ENCODE measurements around the gene DDI2. TPM values are rescaled to one million over a fixed set of nuclear protein-coding genes. Genes with fewer than 3 reads are reported as not detected.

Gene DDI2
- total RNA-seq, 1 donor from 2014 or later, result 23.3 TPM

DNA sequence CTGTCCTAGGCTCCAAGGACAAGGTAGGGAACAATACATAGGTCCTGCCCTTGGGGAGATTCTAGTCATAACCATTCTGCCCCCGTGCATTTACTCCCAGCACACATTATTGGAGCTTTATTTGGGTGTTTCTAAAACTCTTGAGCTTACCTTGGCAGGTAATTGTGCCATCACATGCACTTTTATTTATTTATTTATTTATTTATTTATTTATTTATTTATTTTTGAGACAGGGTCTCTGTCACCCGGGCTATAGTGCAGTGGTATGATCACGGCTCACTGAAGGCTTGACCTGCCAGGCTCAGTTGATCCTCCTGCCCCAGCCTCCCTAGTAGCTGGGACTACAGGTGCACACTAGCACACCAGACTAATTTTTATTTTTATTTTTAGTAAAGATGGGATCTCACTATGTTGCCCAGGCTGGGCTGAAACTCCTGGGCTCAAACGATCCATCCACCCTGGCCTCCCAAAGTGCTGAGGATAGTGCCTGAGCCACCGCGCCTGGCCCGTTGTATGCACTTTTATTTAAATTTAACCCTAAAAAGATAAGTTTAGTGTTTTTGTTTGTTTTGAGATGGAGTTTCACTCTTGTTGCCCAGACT, 41.6 kb upstream of the DDI2 start:
- TF ChIP-seq EZH2 (IDR thresholded peaks at IDR 0.05) (no peak), CTCF (IDR thresholded peaks at IDR 0.05) (no peak), EZH2phosphoT487 (IDR thresholded peaks at IDR 0.05) (no peak)
- no peak for DNase-seq (ENCODE audit: low spot score)
- H3K36me3 Mint-ChIP-seq, result peaks cover 5% of the 10 kb centered on the region
- no peaks in the 10 kb centered on the region for H3K9me3 ChIP-seq (ENCODE audit: low read depth)
- peaks cover 26% of the 10 kb centered on the region for H3F3A ChIP-seq (ENCODE audit: low read depth)
- H4K20me1 ChIP-seq (ENCODE audit: low read depth), result no peaks in the 10 kb centered on the region
- H3K4me1 ChIP-seq, result peaks cover 26% of the 10 kb centered on the region
- peaks cover 6% of the 10 kb centered on the region for H3K36me3 ChIP-seq
- H3K79me2 ChIP-seq (ENCODE audit: low read depth), result no peaks in the 10 kb centered on the region
- H3K27me3 Mint-ChIP-seq (ENCODE audit: insufficient read depth, low read depth), result no peaks in the 10 kb centered on the region
- H3K4me1 Mint-ChIP-seq, result peaks cover 5% of the 10 kb centered on the region
- H3K4me3 ChIP-seq, result no peak overlapping the region
- no peaks in the 10 kb centered on the region for H3K9me3 Mint-ChIP-seq
- H3K4me2 ChIP-seq, result no peak overlapping the region
- H2AFZ ChIP-seq (replicated peaks), result no peak overlapping the region
- H3K27ac Mint-ChIP-seq, result no peak overlapping the region
- no peak overlapping the region for H3K27ac ChIP-seq
- no peaks in the 10 kb centered on the region for H3K27me3 ChIP-seq
- H3K4me3 Mint-ChIP-seq, result no peak overlapping the region
- no peak overlapping the region for H3K9ac ChIP-seq

GRCh38 chr1:15577691-15578090, 39.6 kb upstream of the DDI2 start:
- H3K4me2 ChIP-seq, result no peak overlapping the region
- Mint-ChIP-seq H3K4me1 (peaks cover 5% of the 10 kb centered on the region), H3K27me3 (ENCODE audit: insufficient read depth, low read depth) (peaks cover 2% of the 10 kb centered on the region), H3K36me3 (peaks cover 5% of the 10 kb centered on the region), H3K9me3 (no peaks in the 10 kb centered on the region), H3K4me3 (no peak overlapping the region), H3K27ac (no peak overlapping the region)
- no peaks in the 10 kb centered on the region for H3K79me2 ChIP-seq (ENCODE audit: low read depth)
- H3K4me1 ChIP-seq, result peaks cover 26% of the 10 kb centered on the region
- no peaks in the 10 kb centered on the region for H3K36me3 ChIP-seq
- peaks cover 26% of the 10 kb centered on the region for H3F3A ChIP-seq (ENCODE audit: low read depth)
- H3K27me3 ChIP-seq, result no peaks in the 10 kb centered on the region
- H3K9me3 ChIP-seq (ENCODE audit: low read depth), result no peaks in the 10 kb centered on the region
- no peaks in the 10 kb centered on the region for H4K20me1 ChIP-seq (ENCODE audit: low read depth)
- H3K9ac ChIP-seq, result no peak overlapping the region
- H3K4me3 ChIP-seq, result no peak overlapping the region
- no peak overlapping the region for H3K27ac ChIP-seq
- TF ChIP-seq EZH2 (IDR thresholded peaks at IDR 0.05) (no peak), EZH2phosphoT487 (IDR thresholded peaks at IDR 0.05) (no peak), CTCF (IDR thresholded peaks at IDR 0.05) (no peak)
- no peak for DNase-seq (ENCODE audit: low spot score)
- H2AFZ ChIP-seq (replicated peaks), result no peak overlapping the region

DNA sequence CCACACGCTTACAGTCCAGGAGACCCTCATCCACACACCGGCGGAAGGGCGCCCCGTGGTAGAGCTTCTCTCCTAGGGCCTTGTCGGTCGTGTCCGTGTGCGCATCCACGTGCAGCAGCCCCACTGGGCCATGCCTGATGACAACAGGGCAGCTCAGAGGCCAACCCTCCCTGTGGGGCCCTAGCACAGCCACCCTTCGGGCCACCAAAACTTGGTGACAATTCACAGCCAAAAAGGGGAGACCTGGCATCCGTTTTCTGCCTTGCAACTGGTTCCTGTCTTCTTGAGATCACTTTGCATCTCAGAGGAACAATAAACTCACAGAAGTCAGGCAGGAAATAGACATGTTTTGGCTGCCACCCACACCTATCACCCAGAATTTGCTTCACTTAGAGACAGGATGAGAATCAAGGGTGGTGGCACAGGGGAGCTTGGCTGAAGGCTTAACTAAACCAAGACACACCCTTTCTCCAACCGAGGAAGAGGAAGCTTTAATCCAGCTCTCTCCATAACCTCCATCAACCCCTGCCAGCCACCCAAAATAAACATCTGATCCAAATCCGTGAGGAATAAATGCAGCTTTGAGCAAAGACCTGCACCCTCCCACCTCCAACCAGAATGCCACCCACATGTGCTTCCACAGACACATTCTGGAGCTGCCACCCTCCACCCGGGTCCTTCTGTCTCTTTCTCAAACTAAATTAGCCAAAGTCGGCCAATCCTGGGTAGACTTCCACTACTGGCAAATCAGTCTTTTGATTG, 38.2 kb upstream of the DDI2 start:
- H3K27me3 Mint-ChIP-seq (ENCODE audit: insufficient read depth, low read depth), result peaks cover 10% of the 10 kb centered on the region
- Histone ChIP-seq H4K20me1 (ENCODE audit: low read depth) (no peaks in the 10 kb centered on the region), H2AFZ (replicated peaks) (no peak overlapping the region), H3K79me2 (ENCODE audit: low read depth) (no peaks in the 10 kb centered on the region), H3K4me2 (peak overlapping the region; percentile 69), H3K27ac (peak overlapping the region; percentile 66), H3K27me3 (peaks cover 7% of the 10 kb centered on the region), H3K9me3 (ENCODE audit: low read depth) (no peaks in the 10 kb centered on the region), H3F3A (ENCODE audit: low read depth) (peaks cover 17% of the 10 kb centered on the region), H3K9ac (no peak overlapping the region), H3K36me3 (no peaks in the 10 kb centered on the region), H3K4me3 (no peak overlapping the region), H3K4me1 (peaks cover 15% of the 10 kb centered on the region)
- peaks cover 5% of the 10 kb centered on the region for H3K36me3 Mint-ChIP-seq
- no peak overlapping the region for H3K27ac Mint-ChIP-seq
- no peak overlapping the region for H3K4me3 Mint-ChIP-seq
- TF ChIP-seq EZH2 (IDR thresholded peaks at IDR 0.05) (no peak), CTCF (IDR thresholded peaks at IDR 0.05) (no peak), EZH2phosphoT487 (IDR thresholded peaks at IDR 0.05) (no peak)
- no peak for DNase-seq (ENCODE audit: low spot score)
- H3K9me3 Mint-ChIP-seq, result no peaks in the 10 kb centered on the region
- peaks cover 5% of the 10 kb centered on the region for H3K4me1 Mint-ChIP-seq
